Retinal pigment epithelial cell (primary cell): ENCODE measurements around the gene RPL14.
A peak's percentile ranks its signal among the peaks of the same experiment; 100 is the strongest.

ENCODE experiments used
- DNase-seq: peaks from one replicate; pipeline ENCODE4 v3.0.0-alpha.2; 2010; ENCODE audit warnings: low read depth
- H3K4me3 ChIP-seq: 2 replicates; pipeline ENCODE4 v1.5.1; 2011; ENCODE audit warnings: mild to moderate bottlenecking, low read length, control low read depth, moderate library complexity
- CTCF ChIP-seq: conservative IDR thresholded peaks from 2 replicates; pipeline ENCODE4 v1.5.1; 2011; ENCODE audit warnings: low read depth, low read length, control low read depth, inconsistent platforms

RPL14 gene

GRCh38 chr3:40470701-40471100, 13.6 kb downstream of the RPL14 start:
- H3K4me3 ChIP-seq, result no peak overlapping the region
- no peak for TF ChIP-seq CTCF
- no peak for DNase-seq

GRCh38 chr3:40476478-40477470, 19.6 kb downstream of the RPL14 start, which contains the start of gene ZNF619:
Gene ZNF619, plus strand, starts transcription at chr3:40477122. Its CDS starts 858 bp downstream, at chr3:40477980.
- no peak for TF ChIP-seq CTCF
- peak within 1 kb of the TSS; percentile 88 for H3K4me3 ChIP-seq
- DNase-seq, result peak; percentile 18

GRCh38 chr3:40477666-40478065, 20.5 kb downstream of the RPL14 start:
- no peak for TF ChIP-seq CTCF
- no peak for DNase-seq
- peak overlapping the region; percentile 88 for H3K4me3 ChIP-seq

GRCh38 chr3:40487172-40487571, 30.0 kb downstream of the RPL14 start:
- no peak for TF ChIP-seq CTCF
- H3K4me3 ChIP-seq, result no peak overlapping the region
- DNase-seq, result no peak

- no peak for DNase-seq
- H3K4me3 ChIP-seq, result no peak overlapping the region
- TF ChIP-seq CTCF, result no peak
Measured at GRCh38 chr3:40490916-40491315, 33.8 kb downstream of the RPL14 start.

GRCh38 chr3:40494698-40495097, 37.6 kb downstream of the RPL14 start:
- no peak overlapping the region for H3K4me3 ChIP-seq
- TF ChIP-seq CTCF, result no peak
- DNase-seq, result no peak

GRCh38 chr3:40497288-40497687, 40.1 kb downstream of the RPL14 start:
- H3K4me3 ChIP-seq, result no peak overlapping the region
- no peak for TF ChIP-seq CTCF
- DNase-seq, result no peak
